Hypothalamus (tissue), 51 donors: ENCODE results near the gene FAM89B.

Experiments
- DNase-seq, 51 donors: peaks; one replicate each; lab custom pipeline; 2025; lab: John Stamatoyannopoulos, UW

The FAM89B gene

DNA sequence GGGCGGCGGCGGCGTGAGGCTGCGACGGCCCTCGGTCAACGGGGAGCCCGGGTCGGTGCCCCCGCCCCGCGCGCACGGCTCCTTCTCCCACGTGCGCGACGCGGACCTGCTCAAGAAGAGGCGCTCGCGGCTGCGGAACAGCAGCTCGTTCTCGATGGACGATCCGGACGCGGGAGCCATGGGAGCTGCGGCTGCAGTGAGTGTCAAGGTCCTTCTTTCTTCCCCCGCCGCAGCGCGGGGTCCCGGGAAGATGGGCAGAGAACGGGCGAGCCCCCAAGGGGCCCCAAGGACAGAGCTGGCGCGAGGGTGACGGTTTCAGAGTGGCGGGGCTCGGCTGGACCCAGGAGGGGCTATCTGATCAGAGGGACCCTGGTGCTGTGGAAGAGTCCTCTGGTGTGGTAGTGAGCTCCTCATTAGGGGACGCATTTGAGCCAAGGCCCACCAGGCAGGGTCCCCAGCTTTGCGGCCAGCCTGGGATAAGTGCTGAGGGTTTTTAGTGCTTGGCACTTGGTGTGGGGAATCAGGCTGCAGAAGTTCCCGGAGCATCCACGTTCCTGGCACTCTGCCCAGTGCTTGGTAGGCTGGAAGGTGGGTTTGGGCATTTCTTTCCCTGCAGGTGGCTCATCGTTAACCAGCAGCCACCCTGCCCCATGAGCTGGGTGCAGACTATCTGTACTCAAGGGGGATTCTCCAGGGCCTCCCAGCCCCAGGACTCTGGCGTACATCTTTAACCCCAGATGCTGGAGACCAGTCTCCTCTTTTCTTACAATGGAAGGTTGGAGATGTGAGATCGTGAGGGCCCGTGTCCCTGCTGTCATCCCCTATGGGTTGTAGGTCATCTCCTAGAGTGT is 13.3 kb downstream of the FAM89B start:
- DNase-seq: no peak

DNA sequence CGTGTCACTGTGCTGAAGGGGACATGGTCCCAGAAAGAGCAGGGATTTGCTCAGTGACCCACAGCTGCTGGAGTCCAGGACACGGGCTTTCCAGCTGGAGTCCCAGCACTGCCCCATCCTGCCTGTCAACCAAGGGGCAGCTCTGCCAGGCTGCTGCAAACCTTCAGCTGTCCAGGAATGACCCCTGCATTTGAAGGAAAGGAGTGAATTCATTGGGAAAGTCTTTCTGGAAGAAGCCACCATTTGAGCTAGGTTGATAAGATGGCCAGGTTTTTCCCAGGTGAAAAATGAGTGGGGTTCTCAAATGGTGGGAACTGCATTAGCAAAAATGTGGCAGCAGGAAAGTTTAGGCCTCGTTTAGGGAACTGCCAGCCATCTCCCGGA is 13.9 kb downstream of the FAM89B start:
- DNase-seq: no peak

DNA sequence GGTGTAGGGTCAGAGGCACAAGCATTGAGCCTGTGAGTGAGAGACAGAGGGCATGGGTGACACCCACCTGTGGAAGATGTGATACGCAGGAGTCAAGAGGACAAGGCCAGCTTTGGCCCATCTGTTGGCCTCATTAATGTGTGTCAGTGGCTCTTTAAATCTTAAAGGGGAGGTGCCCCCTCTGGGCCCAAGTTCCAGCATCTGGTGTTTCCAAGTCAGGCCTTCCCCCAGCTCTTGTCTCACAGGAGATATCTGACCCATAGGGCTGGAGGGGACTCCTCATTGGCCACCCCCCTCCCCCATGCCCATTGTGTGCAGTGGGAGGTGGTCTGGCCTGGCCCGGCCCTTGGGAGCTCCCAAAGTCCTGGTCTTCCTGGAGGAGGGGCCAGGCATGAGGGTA is 14.3 kb downstream of the FAM89B start:
- no peak for DNase-seq

DNA sequence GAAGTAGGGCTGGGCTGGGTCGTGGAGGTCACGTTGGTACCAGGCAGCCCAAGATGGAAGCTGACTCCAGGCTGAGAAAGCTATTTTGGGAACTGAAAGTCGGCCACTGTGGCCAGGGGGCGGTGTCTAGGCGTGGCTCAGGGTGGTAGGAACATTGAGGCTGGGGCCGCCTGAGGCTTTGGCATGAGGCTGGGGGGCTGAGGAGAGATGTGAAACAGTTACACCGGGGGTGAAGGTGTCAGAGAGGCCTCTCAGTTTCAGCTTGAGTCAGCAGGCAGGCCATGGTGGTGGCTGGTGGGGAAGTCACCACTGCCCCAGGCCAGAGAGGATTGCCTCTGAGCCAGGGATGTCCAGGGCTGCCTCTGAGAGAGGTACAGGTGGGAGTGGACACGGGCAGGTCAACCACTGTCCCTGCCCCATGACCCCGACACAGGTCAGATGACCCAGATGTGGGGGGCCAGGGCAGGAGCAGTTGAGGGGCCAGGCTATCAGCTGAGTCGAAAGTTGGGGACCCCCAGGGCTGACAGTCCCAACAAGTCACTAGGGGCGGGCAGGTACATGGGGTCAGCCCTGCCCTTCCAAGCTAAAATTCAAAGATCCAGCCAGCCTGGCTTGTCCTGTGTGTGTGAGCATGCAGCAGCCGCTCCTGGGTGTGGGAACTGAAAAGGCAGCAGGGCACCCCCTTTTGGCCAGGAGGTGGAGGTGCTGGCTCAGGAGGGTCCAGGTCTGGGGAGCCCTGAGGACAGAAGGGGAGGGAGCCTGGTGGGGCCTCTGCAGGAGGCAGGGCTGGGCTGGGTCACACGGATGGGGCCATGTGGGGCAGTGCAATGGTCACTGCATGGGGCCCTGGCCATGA is 16.1 kb downstream of the FAM89B start:
- DNase-seq: peak in 4 of 51 donors; percentile 11 to 43 (median 23)

DNA sequence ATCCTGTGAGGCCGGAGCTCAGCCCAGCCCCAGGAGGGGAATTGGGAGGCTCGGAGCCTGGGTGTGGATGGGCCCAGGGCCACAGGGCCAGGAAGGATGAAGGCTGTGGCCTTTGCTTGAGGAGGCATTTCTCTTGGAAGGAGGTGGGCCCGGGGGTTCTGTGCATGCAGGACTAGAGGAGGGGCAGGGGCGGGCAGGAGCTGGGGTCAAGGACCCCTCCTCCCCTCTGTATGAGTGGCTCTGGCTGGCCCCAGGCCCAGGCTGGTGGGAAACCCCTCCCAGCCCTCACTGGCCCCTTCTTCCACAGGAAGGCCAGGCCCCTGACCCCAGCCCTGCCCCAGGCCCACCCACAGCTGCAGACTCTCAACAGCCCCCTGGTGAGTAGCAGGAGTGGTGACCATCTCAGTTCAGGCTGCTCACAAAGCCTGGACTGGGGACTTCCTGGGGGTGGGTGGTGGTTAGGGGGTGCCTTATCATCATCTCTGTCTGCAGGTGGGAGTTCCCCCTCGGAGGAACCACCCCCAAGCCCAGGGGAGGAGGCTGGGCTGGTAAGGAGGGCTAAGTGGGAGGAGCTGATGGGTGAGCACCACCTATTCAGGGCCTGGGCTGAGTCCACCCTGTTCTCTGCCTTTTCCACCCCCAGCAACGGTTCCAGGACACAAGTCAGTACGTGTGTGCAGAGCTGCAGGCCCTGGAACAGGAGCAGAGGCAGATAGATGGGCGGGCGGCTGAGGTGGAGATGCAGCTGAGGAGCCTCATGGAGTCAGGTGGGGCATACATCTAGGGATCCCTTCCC is 17.3 kb downstream of the FAM89B start:
- no peak for DNase-seq

DNA sequence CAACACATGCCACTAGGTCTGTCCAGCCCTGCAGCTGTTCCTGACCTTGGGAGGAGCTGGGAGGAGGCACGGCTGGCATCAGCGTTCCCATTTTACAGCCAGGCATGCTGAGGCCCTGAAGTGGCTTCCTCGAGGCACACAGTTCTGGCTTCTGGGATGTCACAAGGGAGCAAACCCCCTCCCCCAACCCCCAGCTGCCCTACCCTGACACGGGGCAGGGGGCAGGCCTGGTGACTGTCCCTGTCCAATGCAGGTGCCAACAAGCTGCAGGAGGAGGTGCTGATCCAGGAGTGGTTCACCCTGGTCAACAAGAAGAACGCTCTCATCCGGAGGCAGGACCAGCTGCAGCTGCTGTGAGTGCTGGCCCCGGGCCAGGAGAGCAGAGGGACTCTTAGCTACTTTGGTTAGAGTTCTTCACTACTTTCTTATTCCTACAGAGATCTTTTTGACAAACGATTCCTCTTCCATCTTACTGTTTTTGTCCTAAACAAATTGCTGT is 18.0 kb downstream of the FAM89B start:
- peak in 3 of 51 donors; percentile 18 to 29 (median 23) for DNase-seq

DNA sequence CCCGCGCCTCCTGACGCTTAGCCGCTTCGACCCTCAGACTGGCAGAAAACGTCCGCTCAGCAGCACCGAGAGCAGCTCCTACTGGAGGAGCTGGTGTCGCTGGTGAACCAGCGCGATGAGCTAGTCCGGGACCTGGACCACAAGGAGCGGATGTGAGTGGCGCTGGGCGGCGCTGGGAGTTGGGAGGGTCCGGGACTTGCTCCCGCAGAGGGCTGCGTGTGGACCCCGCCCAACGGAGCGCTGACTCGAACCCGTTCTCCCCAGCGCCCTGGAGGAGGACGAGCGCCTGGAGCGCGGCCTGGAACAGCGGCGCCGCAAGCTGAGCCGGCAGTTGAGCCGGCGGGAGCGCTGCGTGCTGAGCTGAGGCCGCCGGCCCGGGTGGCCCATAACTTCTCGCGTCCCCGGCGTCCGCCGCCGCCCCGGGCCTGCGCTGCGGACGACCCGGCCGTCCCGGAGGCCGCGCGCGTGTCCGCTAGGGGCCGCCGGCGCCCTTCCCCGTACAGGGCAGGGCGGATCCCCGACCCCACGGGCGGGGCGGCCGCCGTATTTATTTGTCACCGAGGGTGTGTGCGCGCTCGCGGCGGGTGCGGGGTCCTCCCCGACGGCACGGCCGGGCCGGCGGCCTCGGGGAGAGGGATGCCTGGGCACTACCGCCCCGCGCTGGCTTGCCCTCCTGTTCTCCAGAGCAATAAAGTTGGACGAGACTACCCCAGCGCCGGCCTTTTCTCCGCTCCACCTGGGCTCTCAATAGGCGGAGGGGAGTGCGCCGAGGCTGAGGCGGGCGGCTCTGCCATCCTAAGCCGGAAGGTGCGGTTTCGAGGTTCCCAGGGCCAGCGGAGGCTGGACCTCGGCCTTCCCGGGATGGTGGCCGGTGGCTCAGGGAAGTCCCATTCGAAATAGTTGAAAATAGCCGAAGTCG is 19.9 kb downstream of the FAM89B start:
- DNase-seq: no peak

DNA sequence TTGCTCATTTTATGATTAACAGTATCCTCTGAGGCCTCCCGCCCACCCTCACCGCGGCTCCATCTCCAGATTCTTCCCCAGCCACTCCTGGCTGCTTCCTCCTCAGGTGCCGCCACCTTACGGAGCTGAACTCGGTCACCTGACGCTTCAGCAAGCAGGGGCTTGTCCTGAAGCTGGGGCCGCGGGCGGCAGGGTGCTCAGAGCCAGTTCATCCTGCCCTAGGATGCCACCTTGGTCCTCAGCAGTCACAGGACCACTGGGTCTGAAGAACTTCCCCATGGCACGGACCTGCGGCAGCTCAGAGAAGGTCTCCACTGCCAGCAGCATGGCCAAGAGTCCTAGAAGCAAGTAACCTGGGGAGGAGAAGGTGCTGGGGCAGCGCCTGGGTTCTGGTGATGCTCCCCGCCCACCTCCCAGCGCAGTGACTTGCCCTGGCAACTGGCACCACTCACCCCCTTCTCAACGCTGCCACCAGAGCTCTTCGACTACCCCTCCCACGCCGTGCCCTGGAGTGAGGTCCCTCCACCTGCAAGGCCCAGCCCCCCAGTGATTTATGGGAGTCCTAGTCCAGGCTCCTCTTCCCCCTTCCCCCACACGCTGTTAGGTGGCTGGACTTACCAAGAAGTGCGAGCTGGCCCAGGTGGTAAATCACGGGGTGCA is 20.6 kb downstream of the FAM89B start:
- DNase-seq: no peak

DNA sequence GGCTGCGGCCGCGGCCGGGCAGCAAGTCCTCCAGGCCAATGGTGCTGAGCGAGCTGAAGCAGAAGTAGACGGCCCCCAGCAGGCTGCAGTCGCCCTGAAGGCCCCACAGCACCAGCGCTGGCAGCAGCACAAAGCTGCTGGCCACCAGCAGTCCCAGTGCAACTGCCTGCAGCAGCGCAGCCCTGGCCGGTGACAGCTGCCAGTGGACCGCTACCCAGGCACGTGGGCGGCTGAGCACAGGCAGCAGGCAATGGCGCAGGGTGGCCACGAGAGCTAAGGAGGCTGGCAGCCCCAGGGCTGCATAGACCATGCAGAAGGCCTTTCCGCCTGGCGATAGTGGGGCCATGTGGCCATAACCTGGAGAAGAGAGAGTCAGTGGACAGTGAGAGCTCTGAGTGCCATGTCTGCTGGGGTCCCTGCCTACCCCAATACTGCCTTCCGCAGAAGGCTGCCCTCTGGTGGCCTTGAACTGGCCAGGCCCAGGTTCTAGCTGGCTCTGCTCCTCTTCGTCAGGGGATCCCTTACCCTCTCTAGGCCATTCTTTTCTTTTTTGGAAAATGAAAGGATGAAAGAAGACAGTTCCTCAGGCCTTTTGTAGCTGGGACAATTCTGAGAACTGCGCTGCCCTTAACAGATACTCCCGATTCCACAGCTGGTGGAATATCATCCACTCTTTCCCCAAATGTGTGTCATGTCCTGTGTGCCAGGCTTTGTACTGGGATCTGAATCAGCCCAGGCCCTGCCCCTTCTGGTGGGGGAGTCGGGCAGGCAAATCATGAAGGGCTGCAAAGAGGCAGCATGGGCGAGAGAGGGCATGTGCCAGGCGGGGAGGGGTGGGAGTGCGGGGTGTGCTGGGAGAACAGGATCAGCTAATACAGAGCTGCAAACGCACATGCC is 21.4 kb downstream of the FAM89B start:
- DNase-seq: peak in 42 of 51 donors; percentile 28 to 83 (median 64)

DNA sequence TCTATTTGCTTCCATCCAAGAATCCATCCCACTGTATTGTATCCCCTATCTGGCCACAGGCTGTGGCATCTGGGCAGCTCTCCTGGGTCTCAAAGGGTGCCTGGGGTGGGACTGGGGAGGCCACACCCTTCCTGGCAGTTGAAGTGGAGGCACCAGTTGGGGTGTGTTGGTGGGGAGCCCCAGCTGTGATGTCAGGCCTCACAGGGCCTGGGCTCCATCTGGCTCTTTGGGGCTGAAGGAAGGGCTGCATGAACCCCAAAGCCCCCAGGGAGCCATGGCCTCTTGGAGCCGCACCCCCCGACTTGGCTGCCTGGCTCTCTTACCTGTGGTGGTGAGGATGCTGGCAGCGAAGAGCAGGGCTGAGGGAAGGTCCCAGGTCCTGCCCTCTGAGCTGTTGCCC is 22.8 kb downstream of the FAM89B start:
- no peak for DNase-seq

DNA sequence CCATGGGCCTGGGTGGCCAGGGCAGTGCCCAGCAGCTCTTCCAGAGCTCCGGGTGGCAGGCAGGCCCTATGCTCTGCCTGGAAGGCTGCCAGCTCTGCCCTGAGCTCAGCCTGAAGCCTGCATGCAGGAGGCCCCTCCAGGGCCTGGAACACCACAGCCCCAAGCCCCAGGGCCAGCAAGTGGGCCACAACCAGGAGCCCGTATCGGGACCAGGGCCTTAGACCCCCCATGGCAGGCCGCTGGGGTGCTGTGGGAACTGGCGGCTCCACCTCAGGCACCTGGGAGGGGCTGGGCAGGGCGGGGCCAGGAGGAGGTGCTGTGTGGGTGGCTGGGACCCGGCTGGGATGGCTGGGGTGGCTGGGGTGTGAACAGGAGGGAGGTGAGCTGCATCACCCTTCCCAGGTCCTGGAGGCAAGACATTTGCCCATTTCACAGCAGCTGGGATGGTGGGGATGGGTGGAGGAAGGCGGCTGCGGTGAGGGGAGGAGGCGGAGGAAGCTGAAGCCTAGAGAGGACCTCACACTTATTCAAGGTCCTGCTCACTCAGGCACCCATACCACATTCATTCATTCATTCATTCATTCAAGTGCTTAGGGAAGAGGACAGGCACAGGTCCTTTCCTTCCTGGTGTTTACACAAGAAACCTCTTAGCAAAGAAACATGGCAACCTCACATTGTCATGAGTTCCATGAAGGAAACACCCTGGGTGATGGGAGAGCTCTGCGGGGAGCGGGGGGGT is 23.4 kb downstream of the FAM89B start, which contains the start of gene KCNK7:
TSS of gene KCNK7 (minus strand) at position 258 of the 739 bp plus-strand sequence. CDS start at position 230, 28 bp downstream.
- no peak for DNase-seq

DNA sequence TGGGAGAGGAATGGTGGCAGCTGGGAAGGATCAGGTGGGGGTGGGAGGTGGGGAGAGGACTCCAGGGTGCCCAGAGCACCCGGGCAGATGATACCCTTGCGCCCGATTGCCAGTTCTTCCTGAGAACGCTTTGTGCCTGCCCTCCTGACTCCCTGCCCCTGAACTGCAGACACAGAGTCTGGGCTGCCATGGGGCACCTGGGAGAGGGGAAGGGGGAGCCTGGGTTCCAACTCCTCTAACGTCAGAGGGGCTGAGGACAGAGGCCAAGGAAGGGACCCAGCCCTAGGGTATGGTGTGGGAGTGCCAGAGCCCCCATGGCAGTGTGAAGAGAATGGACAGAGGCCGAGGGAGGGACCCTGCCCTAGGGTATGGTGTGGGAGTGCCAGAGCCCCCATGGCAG is 24.2 kb downstream of the FAM89B start:
- no peak for DNase-seq

DNA sequence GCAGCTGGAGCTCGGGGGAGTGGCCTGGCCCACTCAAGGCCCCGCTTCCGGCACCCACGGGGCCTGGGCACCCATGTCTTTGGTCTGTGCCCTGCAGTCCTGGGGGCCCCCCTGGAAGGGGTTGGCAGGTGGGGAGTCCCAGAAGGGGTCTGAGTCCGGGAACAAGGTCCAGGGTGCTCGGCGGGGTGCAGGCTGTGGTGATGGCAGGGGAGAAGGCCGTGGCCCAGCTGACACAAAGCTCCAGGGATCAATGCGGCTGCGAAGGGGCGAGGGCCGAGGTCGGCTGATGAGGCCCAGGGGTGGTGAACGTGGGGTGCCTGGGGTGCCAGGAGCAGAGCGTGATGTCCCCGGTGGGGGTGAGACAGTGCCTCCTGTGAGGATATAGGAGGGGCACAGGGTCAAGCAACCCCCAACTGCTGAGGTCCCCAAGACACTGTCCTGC is 25.9 kb downstream of the FAM89B start:
- DNase-seq: no peak

DNA sequence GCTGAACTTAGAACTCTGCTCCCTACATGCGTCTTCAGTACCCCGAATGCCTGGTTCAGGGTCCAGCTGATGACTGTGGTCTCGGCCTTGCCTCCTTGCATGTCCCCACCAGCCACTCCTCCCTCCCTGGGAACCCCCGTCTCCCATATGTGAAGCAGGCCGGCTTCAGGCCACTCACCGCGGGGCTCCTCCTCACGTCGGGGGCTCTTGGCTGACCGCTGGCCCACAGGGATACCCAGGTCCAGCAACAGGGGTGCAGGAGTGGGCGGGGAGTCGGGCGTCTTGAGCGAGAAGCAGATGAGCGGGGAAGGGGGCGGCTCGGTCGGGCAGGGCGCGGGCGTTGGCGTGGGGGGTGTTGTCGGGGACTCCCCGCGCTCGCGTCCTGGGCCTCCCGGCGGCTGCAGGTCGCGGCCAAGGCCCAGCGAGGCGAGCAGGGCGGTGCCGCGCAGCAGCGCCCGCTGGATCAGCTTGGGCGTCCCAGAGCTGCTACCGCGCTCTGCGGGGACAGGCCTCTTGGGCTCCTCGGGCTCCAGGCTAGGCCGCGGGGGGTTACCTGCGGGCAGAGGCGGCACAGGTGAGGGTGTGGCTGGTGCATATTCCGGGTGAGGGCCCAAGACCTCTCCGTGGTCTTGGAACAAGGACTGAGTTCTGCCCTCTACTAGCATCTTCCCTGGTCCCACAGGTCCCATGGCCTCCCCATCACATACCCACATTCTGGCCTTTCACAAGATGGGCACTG is 27.0 kb downstream of the FAM89B start:
- no peak for DNase-seq

DNA sequence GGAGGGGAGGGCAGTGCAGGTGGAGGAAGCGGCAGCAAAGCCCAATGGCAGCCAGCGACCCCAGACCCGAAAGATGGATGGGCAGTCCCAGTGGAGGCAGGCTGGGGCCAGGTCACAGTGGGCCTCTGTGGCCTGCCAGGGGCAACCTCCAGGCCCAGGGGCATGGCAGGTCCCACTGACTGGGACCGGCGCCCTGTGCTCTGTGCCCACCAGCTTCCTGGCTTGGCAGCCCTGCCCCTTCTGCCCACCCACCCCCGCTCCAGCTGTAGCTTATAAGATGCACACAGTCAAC is 27.6 kb downstream of the FAM89B start:
- no peak for DNase-seq

DNA sequence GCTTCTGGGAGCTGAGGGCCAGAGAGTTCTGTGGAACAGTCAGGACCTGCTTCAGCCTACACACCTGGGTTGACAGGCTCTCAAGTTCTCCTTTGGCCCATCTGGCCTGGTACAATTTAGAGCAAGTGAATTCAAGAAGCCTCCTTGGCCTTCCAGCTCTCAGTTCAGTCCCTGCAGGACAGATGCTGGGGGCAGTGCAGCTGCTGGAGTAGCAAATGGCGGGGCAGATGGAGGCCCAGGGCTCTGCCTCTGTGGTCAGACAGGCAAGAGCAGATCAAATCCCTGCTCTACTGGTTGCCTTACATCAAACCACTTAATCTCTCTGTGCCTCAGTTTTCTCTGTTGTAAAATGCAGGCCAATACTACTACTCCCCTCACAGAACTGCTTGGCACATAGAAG is 31.9 kb downstream of the FAM89B start:
- DNase-seq: no peak
